ENCODE results near the gene PRDM16. TPM values are rescaled to one million over a fixed set of nuclear protein-coding genes. Genes with fewer than 3 reads are reported as not detected.

Gene PRDM16
- total RNA-seq, 1 experiment from 2014 or later = 1.6 TPM

GRCh38 chr1:3329640-3330281, 260.8 kb downstream of the PRDM16 start (continued):
- TF ChIP-seq AFF4 (CRISPR knock-in tag; IDR thresholded peaks at IDR 0.05; ENCODE audit: borderline replicate concordance) (no peak), RELA (CRISPR knock-in tag; IDR thresholded peaks at IDR 0.05; ENCODE audit: borderline replicate concordance) (no peak), ZNF416 (CRISPR knock-in tag; IDR thresholded peaks at IDR 0.05) (no peak), SOX15 (CRISPR knock-in tag; IDR thresholded peaks at IDR 0.05) (no peak), ZNF138 (CRISPR knock-in tag; conservative IDR thresholded peaks at IDR 0.05) (no peak), ESRRA (CRISPR knock-in tag; IDR thresholded peaks at IDR 0.05; ENCODE audit: borderline replicate concordance) (no peak)

GRCh38 chr1:3330771-3331245, 261.8 kb downstream of the PRDM16 start:
- DNase-seq (ENCODE audit: low spot score) = no peak
- no peak for ATAC-seq
- Mint-ChIP-seq H3K27me3 (ENCODE audit: low read depth) (no peaks in the 10 kb centered on the region), H3K4me3 (no peak overlapping the region), H3K9me3 (no peaks in the 10 kb centered on the region), H3K4me1 (peaks cover 4% of the 10 kb centered on the region), H3K27ac (no peak overlapping the region), H3K36me3 (no peaks in the 10 kb centered on the region)
- CTCF ChIA-PET = interaction anchor here (0.6 to 1.9 kb wide), 7 partner anchors 11 to 140 kb away, joined by 3 to 7 read pairs (median 3); no protein-coding TSS in a partner anchor
- POLR2A ChIA-PET = no interaction called here
- TF ChIP-seq SMAD3 (CRISPR knock-in tag; IDR thresholded peaks at IDR 0.05; ENCODE audit: borderline replicate concordance) (no peak), CREB1 (CRISPR knock-in tag; IDR thresholded peaks at IDR 0.05) (no peak), SOX15 (CRISPR knock-in tag; IDR thresholded peaks at IDR 0.05) (no peak), NFATC4 (CRISPR knock-in tag; IDR thresholded peaks at IDR 0.05) (no peak), E2F5 (CRISPR knock-in tag; IDR thresholded peaks at IDR 0.05) (no peak), NR3C1 (CRISPR knock-in tag; conservative IDR thresholded peaks at IDR 0.05; ENCODE audit: low read depth) (no peak), ZNF425 (CRISPR knock-in tag; conservative IDR thresholded peaks at IDR 0.05) (no peak), ZNF416 (CRISPR knock-in tag; IDR thresholded peaks at IDR 0.05) (no peak), NR1H2 (CRISPR knock-in tag; IDR thresholded peaks at IDR 0.05) (no peak), ATF6 (CRISPR knock-in tag; IDR thresholded peaks at IDR 0.05) (no peak), GABPB1 (CRISPR knock-in tag; IDR thresholded peaks at IDR 0.05) (no peak), RORB (CRISPR knock-in tag; IDR thresholded peaks at IDR 0.05) (no peak)
